K562 (cell line): Measurements from ENCODE around the gene SUCO. TPM values are rescaled to one million over a fixed set of nuclear protein-coding genes. Genes with fewer than 3 reads are reported as not detected.

ENCODE experiments used
- AFF1 ChIP-seq, 2 experiments: fragments of 450-650 bp; IDR thresholded peaks; 2 replicates each; pipeline ENCODE4 v1.6.1; 2018; ENCODE audit warnings: mild to moderate bottlenecking in 2 of 2, low read depth in 1 of 2; ENCODE audit not compliant: partially characterized antibody in 2 of 2
- DPF2 ChIP-seq: fragments of 450-650 bp; IDR thresholded peaks from 2 replicates; pipeline ENCODE4 v1.6.1; 2016
- JUND ChIP-seq, 2 experiments: IDR thresholded peaks; 2 replicates in 1 of 2; 3 replicates in 1 of 2; pipeline ENCODE4 v1.6.1; 2011; ENCODE audit warnings: borderline replicate concordance in 2 of 2, low read depth in 2 of 2, low read length in 2 of 2, improper control_type of control experiment in 1 of 2, missing biosample characterization in 1 of 2, missing genetic modification characterization in 1 of 2, missing genetic modification reagents in 1 of 2
- MAFG ChIP-seq: fragments of 450-650 bp; conservative IDR thresholded peaks from 2 replicates; pipeline ENCODE4 v1.6.1; 2016; ENCODE audit warnings: missing genetic modification characterization, missing compliant biosample characterization
- NCOR1 ChIP-seq: fragments of 450-650 bp; IDR thresholded peaks from 2 replicates; pipeline ENCODE4 v1.6.1; 2016; ENCODE audit warnings: mild to moderate bottlenecking, moderate library complexity
- NFE2 ChIP-seq: IDR thresholded peaks from 2 replicates; pipeline ENCODE4 v1.6.1; 2014; ENCODE audit warnings: antibody characterized with exemption, low read depth
- SRF ChIP-seq, 2 experiments: fragments of 250-450, 450-650 bp in 1 of 2; sonication (Bioruptor Pico) in 1 of 2; sonication (generic) in 1 of 2; formaldehyde crosslinking; IDR thresholded peaks; 2 replicates each; pipeline versions ENCODE4 v1.5.0 to v1.5.1; 2020 to 2022; ENCODE audit warnings: mild to moderate bottlenecking in 1 of 2, missing genetic modification reagents in 1 of 2
- polyA plus RNA-seq, 8 experiments: library from polyadenylated mRNA; depleted of rRNA in 4 of 8; stranded (reverse) in 5 of 8; unstranded in 3 of 8; fragments of >200 nt; fragmentation: Nextera tagmentation in 2 of 8; fragmentation: Illumina TruSeq in 1 of 8; extraction: Ambion mirVana in 2 of 8; extraction: Trizol in 1 of 8; gene quantifications; 2 replicates each; pipeline versions ENCODE4 v1.2.1 to v1.2.3, GENCODE V29; 2011 to 2014; ENCODE audit warnings: inconsistent platforms in 1 of 8, missing spikeins in 1 of 8
- total RNA-seq, 7 experiments: library from RNA; depleted of rRNA in 6 of 7; stranded (reverse); fragments of >200 nt in 6 of 7; fragmentation: Illumina TruSeq in 2 of 7; extraction: Trizol in 2 of 7; gene quantifications; 2 replicates each; pipeline versions ENCODE4 v1.2.1 to v1.2.3, GENCODE V29; 2011 to 2021; ENCODE audit warnings: low replicate concordance in 1 of 7

The SUCO gene
- total and polyA plus RNA-seq, 9 of the 15 experiments (the other 6 are each of a cell fraction or from before 2014, with no cell fraction given): 2.5 to 20.6 (median 14.3) TPM

DNA sequence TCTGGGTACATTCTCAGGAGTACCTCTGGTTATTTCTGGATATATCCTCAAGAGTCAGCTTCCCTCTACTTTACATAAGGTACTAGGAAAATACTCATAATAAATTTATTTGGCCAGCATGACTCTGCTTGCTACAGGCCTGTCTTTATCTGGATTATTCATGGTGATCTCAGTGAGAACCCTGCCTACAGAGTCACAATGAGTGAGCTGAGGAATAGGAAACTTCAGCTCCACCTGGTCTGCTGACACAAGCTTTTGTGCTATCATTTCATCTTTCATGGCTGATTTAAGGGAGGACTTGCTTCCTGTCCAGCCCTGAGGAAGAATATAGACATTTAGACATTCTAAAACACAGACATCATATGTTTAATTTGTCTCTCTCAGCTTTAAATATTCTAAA is 19.5 kb upstream of the SUCO start (continued):
- peak in 1 of 2 experiments; percentile 73 for TF ChIP-seq AFF1 (IDR thresholded peaks at IDR 0.05; ENCODE audit: low read depth in 1 of 2, partially characterized antibody in 2 of 2)
- TF ChIP-seq DPF2: peak; percentile 12; the same call in 1 of the 2 replicates
- peak; percentile 32 for TF ChIP-seq NFE2
- TF ChIP-seq JUND (IDR thresholded peaks at IDR 0.05; ENCODE audit: borderline replicate concordance, low read depth, low read length): peak; percentile 28; the same call in 1 of the 2 replicates
- TF ChIP-seq JUND (tag; IDR thresholded peaks at IDR 0.05; ENCODE audit: borderline replicate concordance, low read depth, low read length): peak; percentile 53; the same call in 2 of the 3 replicates
- 0 out of 4 replicates have a peak, but pooled peaks of 1 of the 2 experiments have one; percentile 6 for TF ChIP-seq SRF (CRISPR knock-in tag; IDR thresholded peaks at IDR 0.05)
- TF ChIP-seq MAFG (tag): 0 out of 2 replicates have a peak, but pooled peaks have one; percentile 41
- no peak for TF ChIP-seq NCOR1
